Stimulated activated CD4-positive, alpha-beta T cell treated with anti-CD3 and anti-CD28 coated beads, Interleukin-1b, Interleukin-23, amount 100 ng/mL, for 1 hour (primary cell): ENCODE data around the gene FXYD3.
A peak's percentile ranks its signal among the peaks of the same experiment; 100 is the strongest.
"Not testable (repeated sequence)": the region's sequence is repeated elsewhere in the genome, so short reads cannot be mapped to it uniquely, and the experiment has no call there.

Experiments used
- DNase-seq, 2 donors: peaks; one replicate each; pipeline ENCODE4 v3.0.0-alpha.2; 2020; ENCODE audit warnings: low read depth in 2 of 2

The FXYD3 gene

DNA sequence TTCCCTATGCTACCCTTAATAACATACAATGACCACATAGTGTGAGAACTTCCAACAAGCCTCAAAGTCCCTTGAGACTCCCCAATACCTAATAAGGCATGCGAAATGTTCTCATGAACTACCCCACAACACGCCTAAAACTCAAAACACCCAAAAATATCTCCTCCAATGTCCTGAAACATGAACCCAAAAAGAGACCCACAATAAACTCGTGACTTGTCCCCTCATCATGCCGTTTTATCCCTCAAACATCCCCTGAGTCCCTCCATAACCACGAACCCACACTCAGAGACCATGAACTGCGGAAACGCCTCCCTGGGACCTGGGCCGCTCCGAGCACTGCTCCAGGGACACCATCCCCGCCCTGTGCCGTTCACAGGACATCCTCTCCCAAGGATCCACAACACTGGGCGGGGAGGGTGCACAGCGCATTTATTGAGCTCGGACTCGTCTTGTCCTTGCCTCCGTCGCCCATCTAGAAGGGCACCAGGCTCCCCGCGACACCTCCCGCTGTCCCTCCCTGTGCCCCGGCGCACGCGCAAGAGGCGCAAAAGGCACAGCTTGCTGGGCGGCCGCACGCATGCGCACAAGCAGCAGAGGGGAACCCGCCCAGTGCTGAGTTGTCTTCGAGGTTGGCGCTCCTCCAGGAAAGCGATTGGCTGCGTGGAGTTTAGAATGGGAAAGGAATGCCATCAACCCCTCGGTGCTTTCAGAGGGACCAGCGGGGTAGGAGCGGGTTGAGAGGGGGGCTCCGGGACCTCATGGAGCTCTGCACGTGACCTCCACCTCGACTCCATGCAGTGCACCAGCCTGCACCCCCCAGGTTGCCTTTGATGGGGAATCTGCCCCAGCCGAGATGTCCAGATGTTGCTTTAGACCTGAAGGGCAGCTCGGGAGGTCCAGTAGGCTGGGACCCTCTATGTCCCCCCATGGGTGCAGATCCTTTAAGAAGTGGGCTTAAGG, 8.8 kb downstream of the FXYD3 start:
- DNase-seq, result peak; percentile 67 to 76

DNA sequence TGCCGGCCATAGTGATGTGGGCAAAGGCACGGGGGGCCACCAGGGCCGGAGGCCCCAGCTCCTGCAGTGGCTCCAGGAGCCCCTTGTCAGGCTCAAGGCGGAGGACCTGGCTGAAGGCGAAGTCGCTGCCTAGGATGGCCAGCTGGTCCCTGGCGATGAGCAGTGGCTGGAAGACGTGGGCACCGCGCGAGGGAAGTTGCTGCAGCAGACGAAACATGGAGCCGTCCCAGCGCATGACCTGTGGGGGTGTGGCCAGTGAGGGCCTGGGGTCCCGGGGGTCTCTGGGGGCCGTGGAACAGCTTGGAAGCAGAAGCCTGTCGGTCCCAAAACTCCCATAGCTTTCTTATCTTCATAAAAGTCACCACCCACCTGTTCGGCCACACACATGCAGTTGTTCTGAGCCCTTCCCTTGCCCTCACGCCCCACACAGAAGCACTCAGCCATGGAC, 9.7 kb downstream of the FXYD3 start:
- no peak for DNase-seq

DNA sequence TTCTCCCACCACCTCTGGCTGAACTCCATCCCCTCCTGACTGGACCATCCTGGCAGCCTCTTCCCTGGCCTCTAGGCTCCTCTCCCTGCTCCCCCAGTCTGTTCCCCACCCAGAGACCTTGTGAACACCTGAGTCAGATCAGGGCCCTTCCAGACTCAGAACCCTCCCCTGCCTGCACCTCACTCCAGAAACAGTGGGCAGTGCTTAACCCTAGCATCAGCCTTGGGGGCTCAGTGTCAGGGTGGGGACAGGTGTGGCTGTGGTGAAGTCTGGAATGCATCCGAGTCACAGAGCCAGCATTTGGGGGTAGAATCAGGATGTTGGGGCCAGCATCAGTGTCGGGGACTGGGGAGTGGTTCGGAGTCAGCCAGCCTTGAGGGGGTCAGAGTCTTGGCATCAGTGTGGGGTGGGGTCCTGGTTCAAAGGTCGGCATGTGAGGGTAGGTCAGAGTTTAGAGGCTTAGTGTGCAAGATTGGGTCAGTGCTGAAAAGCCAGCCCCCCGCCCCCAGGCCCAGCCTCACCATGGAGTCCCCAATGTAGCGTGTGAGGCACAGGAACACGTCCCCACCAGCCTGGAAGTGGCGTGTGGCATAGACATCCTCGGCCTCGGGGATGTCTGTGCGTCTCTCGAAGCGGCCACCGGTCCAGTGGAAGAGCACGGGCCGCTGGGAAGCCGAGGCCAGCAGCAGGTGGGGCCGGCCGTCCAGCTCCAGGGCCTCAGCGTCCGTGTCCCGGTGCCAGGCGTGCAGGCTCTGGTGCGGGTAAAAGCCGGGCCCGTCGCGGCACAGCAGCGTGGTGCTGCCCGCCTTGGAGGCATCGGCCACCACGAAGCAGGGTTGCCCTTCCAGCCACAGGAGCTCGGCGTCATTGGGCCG, 10.4 kb downstream of the FXYD3 start:
- no peak for DNase-seq

DNA sequence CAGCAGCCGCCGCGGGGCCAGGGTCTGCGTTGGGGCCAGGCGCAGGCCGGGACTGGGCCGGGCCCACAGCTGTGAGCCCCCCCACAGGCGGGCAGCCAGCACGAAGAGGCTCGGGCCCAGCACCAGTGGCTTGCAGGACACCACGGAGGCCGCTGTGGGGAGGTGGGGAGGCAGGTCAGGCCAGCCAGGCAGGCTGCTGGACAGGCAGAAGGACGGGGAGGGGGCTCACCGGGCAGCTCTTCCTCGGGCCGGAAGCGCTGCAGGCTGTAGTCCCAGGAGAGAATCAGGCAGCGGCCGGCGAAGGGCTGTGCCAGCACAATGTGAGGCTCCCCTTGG, 11.0 kb downstream of the FXYD3 start:
- DNase-seq, result no peak

DNA sequence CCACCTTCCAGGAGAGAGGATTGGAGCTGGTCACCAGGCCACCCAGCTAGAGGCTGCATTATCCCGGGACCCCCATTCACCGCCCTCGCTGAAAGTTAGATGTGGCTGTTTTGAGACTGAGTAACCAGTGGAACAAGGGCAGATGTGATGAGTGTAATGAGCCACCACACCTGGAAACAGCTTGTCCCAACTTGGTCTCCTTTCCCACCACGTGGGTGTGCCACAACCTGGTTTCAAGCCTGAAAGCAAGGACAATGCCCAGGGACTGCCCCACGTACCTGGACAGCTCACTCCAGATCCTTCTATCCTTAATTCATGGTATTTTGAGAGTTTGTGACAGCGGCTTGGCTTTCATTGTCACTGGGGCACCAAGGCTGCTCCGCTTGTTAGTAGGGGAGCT, 12.2 kb downstream of the FXYD3 start:
- no peak for DNase-seq

DNA sequence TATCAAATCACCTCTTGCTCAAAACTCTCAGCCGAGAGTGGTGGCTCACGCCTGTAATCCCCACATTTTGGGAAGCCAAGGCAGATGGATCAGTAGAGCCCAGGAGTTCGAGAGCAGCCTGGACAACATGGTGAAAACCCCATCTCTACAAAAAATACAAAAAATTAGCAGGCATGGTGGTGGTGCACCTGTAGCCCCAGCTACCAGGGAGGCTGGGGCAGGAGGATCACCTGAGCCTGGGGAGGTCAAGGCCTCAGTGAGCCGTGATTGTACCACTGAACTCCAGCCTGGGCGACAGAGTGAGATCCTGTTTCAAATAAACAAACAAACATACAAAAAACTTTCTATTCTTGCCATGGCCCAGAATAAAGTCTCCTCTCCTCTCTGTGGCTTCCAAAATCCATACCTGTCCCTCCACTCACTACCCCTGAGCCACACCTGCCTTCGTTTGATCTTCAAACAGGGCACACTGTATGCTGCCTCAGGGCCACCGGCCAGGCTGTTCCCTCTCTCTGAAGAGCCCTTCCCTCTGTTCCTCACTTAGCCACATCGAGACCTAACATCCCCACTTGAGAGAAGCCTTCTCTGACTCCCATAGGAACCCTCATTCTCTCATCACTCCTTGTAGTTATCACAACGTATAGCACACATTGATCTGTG, 12.9 kb downstream of the FXYD3 start:
- DNase-seq, result no peak

DNA sequence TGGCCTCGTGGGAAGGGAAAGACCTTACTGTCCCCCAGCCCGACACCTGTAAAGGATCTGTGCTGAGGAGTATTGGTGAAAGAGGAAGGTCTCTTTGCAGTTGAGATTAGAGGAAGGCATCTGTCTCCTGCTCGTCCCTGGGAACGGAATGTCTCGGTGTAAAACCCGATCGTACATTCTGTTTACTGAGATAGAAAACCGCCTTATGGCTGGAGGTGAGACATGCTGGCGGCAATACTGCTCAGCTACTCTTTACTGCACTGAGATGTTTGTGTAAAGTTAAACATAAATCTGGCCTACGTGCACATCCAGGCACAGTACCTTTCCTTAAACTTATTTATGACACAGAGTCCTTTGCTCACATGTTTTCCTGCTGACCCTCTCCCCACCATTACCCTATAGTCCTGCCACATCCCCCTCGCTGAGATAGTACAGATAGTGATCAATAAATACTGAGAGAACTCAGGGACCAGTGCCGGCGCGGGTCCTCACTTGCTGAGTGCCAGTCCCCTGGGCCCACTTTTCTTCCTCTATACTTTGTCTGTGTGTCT, 14.2 kb downstream of the FXYD3 start:
- not testable (repeated sequence) for DNase-seq

DNA sequence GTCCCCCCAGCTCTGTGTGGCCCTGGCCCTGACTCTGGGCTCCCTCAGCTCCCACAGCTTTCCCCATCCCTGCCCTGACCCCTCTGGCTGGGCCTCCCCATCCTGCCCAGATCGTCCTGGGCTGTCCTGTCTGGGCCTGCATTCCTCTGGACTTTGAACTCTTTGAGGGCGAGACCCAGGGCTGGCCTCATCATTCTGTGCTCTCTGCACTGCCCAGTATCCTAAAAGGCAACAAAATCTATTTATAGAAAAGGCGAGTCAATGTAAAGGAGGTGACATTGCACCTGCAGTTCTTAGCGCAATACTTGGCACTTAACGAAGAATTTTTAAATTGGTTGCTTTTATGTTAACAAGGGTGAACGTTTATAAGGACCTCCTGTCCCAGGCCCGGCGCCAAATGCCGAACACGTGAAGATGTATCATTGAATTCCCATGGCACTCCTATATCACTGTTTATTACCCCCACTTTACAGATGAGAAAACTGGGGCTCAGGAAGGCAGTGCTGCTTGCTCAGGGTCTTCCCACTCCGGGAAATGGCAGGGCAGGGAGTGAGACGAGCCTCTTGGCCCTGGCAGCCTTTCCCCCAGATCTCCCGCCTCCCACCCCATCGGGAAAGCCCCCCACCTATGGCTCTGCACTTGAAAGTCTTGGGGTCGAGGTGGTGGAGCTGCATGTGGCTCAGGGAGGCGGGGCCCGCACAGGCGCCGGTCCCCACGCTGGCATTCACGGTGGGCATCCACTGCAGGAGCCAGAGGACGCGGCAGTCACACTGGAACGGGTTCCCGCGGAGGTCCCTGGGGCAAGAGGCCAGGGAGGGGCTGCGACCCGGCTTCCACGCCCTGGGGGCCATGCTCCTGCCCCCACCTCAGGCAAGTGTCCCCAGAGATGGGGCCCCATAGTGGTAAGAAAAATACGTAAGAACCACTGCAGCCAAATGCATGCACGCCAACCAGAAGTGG, 15.4 kb downstream of the FXYD3 start:
- DNase-seq, result no peak

DNA sequence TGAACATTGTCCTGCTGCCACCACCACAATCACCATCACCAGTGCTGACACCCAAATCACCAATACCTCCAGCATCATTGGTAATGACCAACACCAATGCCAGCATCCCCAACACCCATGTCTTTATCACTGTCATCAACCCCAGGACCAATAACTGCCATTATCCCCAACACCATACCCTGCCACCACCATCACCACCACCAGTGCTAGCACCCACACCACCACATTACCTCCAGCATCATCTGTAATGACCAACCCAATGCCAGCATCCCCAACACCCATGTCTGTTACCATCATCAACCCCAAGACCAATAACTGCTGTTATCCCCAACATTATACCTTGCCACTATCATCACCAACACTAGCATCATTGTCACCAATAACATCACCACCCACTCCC, 16.6 kb downstream of the FXYD3 start:
- no peak for DNase-seq

DNA sequence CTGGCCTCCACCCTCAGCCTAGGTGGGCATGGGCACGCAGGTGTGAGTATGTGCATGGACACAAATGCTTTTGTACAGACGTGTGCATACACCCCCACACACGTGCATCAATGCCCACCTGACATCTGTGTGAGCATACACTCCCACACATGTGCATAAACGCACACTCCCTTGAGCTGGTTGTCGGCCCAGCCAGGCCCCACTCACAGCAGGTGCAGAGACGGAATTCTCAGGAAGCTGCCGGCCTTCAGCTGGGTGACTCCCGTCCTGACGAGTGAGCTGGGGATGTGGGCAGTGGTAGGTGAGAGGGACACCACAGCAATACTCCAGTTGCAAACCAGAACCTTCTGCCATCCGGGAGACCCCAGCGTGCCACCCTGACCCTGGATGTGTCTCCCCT, 18.2 kb downstream of the FXYD3 start:
- no peak for DNase-seq

DNA sequence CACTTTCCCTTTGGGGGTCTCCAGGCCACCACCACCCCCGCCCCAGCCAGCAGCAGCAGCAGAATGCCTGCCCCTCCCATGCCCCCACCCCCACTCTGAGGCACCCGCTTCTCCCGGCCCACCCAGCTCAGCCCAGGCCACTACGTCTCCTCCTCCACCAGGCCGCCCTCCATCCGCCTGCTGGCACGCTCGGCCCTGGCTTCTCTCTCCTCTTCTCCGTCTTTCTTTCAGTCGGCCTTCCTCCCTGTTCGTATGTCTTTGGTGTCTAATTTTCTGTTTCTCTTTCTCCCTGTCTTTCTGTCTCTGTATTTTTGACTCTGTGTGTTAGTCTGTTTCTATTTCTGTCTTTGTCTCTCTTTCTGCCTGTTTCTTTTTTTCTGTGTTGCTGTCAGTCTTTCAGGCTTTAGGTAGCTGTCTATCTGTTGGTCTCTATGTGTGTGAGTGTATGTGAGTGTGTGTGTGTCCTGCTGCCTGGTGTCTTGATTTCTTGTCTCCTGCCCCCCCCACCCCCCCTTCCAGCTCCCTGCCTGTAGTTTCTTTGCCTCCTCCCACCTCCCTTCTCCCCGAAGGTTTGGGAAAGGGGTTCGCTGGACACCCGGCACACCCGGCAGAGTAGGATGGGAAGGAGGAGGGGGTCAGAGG, 19.1 kb downstream of the FXYD3 start, which contains the start of gene LGI4:
Gene LGI4 (minus strand): TSS at position 459 of the 642 bp plus-strand sequence. CDS start 379 bp downstream, at position 80.
- DNase-seq, result no peak

DNA sequence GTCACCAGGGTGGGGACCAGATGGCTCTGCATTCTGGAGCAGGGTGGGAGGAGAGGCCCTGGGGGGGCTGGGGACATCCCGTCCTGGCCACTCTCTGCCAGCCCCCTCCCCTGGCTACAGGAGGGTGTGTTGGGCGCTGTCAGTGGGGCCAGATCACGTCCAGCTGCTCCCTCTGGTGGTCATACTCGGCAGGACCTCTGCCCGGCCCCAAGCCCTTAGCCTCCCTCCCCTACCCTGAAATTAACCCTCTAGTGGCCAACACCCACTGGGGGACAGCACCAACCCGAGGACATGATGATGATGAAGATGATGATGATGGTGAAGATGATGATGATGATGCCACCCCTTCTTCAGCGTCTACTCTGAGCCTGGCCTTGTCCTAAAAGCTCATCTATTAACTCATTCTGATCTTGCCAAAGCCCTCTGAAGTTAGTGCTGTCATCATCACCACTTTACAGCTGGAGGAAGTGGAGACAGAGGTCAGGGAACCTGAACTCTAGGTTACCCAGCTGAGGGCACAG, 19.8 kb downstream of the FXYD3 start:
- DNase-seq, result peak in 1 of 2 donors; percentile 55

DNA sequence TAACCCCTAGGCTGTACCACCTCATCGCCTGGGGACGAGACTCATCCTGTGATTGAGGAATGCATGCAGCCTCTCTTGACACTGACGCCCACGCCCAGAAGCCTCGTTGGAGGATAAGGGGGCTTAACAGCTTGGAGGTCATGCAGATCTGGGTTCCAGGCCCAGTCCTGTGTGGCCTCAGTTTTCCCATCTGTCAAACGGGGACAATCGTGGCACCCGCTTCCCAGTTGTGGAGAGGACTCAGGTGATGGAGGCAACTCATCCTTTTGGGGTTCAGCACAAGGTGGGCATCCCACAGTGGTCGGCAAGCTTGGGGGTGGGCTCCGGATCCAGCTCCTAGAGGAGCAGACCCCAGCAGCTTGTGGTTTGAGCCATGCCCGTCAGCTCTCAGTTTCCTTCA, 20.6 kb downstream of the FXYD3 start:
- DNase-seq, result no peak

DNA sequence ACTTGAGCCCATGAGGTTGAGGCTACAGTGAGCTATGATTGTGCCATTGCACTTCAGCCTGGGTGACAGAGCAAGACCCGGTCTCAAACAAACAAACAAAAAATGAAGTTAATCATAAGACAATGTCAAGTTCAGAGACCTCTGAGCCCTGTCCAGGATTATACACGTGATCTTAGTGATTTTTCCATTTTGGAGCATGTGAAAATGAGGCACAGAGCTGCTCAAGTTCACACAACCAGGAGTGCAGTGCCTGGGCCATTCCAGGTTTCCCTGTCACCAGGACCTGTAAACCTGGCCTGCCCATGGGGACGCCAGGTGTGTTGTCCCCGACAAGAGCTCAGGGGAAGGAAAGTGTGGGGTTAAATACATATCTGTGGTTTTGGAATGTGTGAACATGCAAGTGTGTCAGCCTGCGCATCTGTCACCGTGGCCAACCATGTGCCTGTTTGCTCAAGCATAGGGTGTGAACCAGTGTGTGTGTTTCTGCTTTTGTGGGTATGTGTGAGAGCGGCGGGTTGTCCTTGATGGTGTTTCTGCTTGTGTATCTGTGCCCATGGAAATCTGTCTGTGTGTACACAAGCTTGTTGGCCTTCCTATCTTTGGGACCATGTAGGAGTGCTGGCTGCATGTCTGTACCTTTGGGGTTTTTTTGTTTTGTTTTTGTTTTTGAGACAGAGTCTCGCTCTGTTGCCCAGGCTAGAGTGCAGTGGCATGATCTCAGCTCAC, 21.5 kb downstream of the FXYD3 start:
- DNase-seq, result no peak

DNA sequence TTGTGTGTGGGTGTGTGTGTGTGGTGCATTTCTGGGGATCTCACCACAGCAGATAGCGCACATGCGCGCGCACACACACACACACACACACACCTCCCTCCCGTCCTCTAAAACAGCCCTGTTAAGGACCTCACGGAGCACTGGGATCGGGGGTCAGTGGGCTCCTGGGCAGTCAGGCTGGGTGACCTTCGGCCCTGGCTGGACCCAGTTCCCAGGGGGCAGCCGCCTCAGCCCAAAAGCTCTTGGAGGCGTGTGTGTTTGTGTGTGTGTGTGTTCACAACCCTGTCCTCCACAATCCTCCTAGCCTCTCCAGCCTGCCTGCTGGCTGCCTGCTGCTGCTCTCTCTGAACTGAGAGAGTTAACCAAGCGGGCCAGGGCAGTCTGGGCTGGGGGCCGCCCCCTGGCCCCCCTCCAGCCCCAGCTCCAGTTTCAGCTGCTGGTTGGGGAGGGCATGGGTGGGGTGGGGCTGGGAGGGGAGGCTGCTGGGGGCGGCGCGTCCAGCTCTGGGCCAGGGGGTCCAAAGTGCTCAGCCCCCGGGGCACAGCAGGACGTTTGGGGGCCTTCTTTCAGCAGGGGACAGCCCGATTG, 22.8 kb downstream of the FXYD3 start, which contains the start of gene FXYD1:
Gene FXYD1 (plus strand): TSS at position 520 of the 588 bp plus-strand sequence. CDS start 1,256 bp downstream, outside the sequence.
- no peak for DNase-seq

DNA sequence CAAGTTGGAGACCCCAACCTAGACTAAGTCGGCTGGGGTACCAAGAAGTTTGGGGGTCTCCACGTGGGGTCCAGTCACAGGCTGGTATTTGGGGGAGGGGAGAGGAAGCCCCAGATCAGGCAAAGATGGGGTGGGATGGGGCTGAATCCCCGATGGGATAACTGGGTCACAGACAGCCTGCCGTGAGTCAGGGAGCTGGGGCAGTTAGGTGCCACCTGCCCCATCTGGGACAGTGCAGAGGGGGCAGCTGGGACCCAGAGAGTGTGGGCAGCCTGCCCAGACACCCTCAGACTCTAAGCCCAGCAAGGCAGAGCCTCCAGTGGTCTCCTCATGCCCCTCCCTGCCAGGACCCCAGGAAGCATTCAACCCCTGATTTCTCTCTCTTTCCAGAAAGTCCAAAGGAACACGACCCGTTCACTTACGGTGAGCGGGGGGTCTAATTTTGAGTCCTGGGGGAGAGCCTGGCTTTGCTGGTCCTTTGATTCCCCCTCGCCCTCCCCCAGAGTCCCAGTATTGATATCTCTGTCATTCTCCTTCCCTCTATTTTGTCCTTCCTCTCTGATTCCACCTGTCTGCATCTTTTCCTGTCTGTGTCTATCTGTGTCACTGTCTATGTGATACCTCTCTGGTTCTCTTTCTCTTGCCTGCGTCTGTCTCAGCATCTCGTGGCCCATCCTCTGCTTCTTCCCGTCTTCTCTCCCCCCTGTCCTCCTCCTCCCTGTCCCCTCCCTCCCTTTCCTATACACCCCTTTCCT, 24.8 kb downstream of the FXYD3 start:
- DNase-seq, result no peak

DNA sequence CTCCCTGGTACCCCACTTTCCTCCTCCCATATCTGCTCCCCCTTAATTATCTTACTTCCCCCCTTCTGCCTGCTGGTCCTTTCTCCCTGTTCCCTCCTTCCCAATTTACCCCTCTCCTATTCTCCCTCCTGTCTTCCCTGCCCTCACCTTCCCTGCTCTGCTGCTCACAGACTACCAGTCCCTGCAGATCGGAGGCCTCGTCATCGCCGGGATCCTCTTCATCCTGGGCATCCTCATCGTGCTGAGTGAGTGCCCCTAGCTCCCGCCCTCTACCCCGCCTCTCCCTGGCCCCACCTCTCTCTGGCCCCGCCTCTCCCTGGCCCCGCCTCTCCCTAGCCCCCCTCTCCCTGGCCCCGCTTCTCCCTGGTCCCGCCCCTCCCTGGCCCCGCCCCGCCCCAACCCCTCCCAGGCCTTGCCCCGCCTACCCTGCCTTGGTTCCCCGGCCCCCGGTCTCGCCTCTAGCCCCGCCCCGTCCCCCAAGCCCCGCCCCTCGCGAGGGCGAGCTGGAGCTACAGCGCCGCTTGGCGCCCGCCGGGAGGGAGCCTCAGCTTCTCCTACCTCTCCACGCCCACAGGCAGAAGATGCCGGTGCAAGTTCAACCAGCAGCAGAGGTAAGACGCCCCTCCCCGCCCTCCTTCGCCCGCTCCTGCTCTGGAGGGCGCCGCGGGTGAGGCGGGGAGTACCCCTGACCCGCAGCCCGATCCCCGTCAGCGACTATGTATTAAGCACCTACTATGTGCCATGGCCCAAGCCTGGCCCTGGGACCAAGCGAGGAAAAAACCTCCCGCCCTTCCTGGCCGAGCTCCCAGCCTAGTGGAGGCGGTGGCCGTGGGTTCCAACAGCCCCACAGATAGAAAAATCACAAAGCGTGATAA, 25.6 kb downstream of the FXYD3 start:
- DNase-seq, result peak; percentile 96 to 99
